Hepatic stellate cell (primary cell): ENCODE results near the gene ELFN1.
A peak's percentile ranks its signal among the peaks of the same experiment; 100 is the strongest.

Experiments
- DNase-seq: peaks from one replicate; pipeline ENCODE4 v3.0.0; 2011; ENCODE audit warnings: low spot score

The ELFN1 gene

DNA sequence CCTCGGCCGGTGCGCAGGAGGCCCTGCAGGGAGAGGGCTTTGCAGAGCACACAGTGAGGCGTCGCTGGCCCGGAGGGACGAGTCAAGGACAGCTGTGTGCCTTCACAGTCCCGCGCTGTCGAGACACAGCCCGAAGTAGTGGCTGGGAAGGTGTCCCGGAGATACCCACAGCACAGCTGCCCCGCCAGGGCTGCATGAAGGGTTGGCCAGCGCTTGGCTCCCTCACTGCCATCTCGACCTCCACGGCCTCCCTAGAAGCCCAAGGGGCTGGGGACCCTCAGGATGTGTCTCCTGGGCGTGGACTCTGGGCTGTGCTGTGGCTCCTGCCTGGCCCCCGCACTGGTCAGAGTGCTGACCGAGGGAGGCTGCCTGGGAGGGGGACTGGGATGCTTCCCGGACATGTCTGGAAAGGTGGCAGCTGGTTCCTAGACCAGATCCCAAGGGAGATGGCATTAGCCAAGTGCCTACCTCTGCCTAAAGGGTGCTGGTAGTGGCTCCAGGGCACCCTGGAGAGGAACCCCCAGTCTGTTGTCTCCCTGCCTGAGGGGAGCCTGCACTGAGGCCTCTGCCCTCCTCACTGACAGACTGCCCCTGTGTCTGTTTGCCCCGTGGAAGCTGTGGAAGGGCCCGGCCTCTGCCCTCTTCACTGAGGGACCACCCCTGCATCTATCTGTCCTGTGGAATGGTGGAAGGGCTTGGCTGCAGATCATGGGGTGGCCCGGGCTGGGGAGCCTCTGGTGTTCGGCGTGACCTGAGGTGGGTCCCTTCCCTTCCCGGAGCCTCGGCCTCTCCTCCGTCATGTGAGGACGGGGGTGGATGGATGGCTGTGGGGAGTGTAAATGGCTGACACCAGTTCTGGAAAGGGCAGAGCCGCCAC is 5.8 kb downstream of the ELFN1 start:
- DNase-seq: no peak

DNA sequence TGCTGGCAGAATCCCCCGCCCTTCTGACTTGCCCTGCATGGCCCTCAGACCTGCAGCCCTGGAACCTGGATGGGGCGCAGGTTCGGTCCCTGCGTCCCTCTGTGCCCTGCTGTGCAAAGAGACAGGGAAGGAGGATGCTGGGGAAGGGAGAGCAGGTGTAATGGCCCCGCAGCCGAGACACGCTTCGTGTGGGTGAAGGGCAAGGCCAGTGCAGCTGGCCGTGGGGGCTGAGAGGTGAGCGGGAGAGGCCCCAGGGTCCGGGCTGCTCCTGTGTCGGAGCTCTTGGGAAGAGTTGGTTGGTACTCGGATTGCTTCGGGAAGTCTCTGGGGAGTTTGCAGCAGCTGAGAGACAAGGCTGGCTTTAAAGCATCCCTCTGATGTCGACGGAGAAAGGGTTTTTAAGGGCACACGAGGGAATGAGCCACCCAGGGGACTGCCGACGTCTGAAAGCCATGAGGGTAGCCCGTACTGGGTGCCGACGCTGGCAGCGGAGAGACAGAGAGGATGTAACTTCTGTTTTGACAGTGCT is 6.5 kb downstream of the ELFN1 start:
- DNase-seq: no peak

- DNase-seq: no peak
Measured at GRCh38 chr7:1677206-1678080, 7.4 kb downstream of the ELFN1 start.

GRCh38 chr7:1678081-1678543 is 8.0 kb downstream of the ELFN1 start:
- no peak for DNase-seq

GRCh38 chr7:1678571-1679325 is 8.7 kb downstream of the ELFN1 start:
- DNase-seq: no peak

GRCh38 chr7:1679326-1679965 is 9.4 kb downstream of the ELFN1 start:
- no peak for DNase-seq

DNA sequence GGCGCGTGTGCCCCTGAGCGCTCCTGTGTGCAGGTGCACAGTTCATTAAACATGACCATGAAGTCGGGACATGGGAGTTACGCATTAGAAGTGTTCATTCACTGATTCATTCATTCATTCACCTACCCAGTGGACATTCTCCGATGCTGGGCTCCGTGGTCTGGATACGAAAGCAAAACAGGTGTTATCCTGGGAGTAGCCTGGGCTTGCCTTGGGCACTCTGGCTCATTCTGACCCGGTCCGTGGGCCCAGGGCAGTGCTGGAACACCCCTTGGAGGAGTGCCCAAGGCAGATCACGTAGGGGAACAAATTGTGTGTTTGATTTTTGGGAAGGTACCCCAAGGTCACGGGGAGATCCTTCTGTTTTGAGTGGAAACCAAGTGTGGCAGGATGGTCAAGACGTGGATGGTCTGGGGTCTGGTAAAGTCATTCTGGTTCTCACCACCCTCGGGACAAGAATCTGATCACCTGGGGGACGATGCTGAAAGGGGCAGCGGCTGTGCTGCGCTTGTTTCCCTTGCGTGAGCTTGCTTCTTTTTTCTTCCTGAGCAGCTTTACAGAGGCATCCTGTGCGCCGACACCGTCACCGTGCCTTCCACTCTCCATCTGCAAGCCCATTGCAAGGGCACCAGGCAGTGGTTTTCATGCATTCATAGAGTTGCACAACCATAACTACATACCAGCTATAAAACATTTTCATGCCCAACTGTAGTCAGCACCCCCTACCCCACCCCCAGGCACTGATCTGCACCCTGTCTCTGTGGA is 10.1 kb downstream of the ELFN1 start:
- no peak for DNase-seq

DNA sequence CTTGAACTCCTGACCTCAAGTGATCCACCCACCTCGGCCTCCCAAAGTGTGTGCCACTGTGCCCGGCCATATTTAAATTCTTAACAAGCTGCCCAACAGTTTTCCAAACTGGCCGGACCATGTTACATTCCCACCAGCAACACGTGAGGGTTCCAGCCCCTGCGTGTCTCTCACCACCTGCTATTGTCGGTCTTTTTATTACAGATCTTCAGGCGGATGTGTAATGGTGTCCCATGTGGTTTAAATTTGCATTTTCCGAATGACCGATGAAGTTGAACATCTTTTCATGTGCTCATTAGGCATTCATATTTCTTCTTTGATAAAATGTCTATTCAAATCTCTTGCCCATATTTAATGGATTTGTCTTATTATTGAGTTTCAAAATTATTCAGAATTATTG is 11.5 kb downstream of the ELFN1 start:
- DNase-seq: no peak

- DNase-seq: no peak
Measured at GRCh38 chr7:1685000-1685624, 15.0 kb downstream of the ELFN1 start.

DNA sequence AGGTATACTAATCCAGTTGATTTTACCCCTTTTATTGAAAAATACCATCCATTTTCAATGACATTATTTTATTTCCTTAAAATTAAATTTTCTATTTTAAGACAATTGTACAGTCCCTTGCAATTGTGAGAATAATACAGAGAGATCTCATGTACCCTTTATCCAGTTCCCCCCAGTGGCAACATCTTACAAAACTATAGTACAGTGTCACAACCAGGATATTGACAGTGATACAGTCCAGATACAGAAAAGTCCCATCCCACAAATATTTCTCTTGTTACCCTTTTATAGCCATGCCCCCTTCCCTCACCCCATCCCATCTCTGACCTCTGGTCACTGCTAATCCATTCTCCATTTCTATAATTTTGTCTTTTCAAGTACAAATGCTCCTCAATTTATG is 18.5 kb downstream of the ELFN1 start:
- DNase-seq: no peak

- no peak for DNase-seq
Measured at GRCh38 chr7:1689311-1689710, 19.2 kb downstream of the ELFN1 start.

GRCh38 chr7:1690359-1690958 is 20.4 kb downstream of the ELFN1 start:
- no peak for DNase-seq

- DNase-seq: no peak
Measured at GRCh38 chr7:1691096-1691495, 21.0 kb downstream of the ELFN1 start.

GRCh38 chr7:1691601-1692514 is 21.8 kb downstream of the ELFN1 start:
- no peak for DNase-seq

GRCh38 chr7:1692515-1693418 is 22.7 kb downstream of the ELFN1 start:
- no peak for DNase-seq

DNA sequence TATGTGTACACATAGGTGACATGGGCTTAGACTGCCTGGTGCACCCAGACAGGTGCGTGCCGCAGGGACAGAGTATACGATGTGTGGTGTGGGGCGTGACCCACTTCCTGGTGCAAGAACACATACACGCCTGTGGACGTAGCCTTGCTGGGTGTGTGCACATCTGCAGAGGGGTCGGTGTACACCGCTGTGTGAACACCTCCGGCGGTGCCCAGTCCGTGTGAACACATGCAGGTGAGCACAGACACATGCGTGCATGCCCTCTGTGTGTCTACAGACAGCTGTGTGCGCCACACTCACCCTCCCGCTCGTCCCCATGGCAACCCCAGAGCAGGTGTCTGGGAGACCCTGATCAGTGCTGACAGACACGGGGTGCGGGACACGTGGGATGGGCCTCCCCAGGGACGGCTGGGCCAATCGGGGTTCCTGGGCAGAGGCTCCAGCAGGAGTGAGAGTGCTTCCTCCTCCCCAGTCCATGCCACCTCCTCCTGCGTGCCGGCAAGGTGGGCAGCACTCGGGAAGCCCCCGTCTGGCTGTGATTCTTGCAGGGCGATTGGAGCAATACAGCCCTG is 23.4 kb downstream of the ELFN1 start:
- no peak for DNase-seq

DNA sequence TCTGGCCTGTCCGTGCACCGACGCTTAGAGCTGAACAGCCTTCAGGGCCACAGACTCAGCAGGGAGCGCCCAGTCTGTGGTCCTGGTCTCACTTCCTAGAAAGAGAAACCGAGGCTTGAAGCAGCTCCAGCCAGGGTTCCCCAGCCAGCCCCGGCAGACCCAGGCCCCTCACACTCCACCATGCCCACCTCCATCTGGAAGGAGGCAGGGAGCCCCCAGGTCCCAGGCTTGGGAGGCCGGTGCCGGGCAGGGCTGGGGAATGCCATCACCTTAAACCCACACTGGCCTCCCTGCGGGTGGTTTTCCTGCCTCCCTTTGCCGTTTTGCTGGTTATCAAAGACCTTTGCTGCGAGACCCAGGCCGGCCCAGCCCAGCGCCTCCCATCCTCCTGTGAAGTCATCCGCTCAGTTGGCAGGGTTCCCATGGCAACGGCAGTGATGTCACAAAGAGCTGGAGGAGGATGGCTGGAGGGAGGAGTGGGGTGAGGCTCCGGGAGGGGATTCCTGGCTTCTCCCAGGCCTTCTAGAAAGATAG is 24.0 kb downstream of the ELFN1 start:
- peak; percentile 37 for DNase-seq
